Activated CD4-positive, alpha-beta T cell treated with anti-CD3 and anti-CD28 coated beads, Interleukin-2, amount 50 U/mL, for 24 hours (primary cell): ENCODE measurements around the gene DIP2B.
"Not testable (repeated sequence)": the region's sequence is repeated elsewhere in the genome, so short reads cannot be mapped to it uniquely, and the experiment has no call there.

Experiments
- DNase-seq, 2 donors: peaks; one replicate each; pipeline ENCODE4 v3.0.0-alpha.2; 2020; ENCODE audit warnings: low read depth in 1 of 2, low spot score in 1 of 2

The DIP2B gene

GRCh38 chr12:50550530-50551223, 45.9 kb downstream of the DIP2B start:
- no peak for DNase-seq

GRCh38 chr12:50551866-50552265, 47.1 kb downstream of the DIP2B start:
- DNase-seq: no peak

- DNase-seq: no peak
Measured at GRCh38 chr12:50554651-50555050, 49.9 kb downstream of the DIP2B start.

- peak in 1 of 2 donors; percentile 46 for DNase-seq
Measured at GRCh38 chr12:50555471-50555885, 50.7 kb downstream of the DIP2B start.

GRCh38 chr12:50556273-50556672, 51.5 kb downstream of the DIP2B start:
- no peak for DNase-seq

GRCh38 chr12:50556796-50557195, 52.0 kb downstream of the DIP2B start:
- not testable (repeated sequence) for DNase-seq

- DNase-seq: no peak
Measured at GRCh38 chr12:50557421-50557820, 52.6 kb downstream of the DIP2B start.

- DNase-seq: no peak
Measured at GRCh38 chr12:50558970-50559369, 54.2 kb downstream of the DIP2B start.

- DNase-seq: no peak
Measured at GRCh38 chr12:50562520-50563433, 58.0 kb downstream of the DIP2B start.

- no peak for DNase-seq
Measured at GRCh38 chr12:50563434-50563787, 58.6 kb downstream of the DIP2B start.

GRCh38 chr12:50564237-50564947, 59.6 kb downstream of the DIP2B start:
- DNase-seq: no peak

- DNase-seq: no peak
Measured at GRCh38 chr12:50564948-50565297, 60.1 kb downstream of the DIP2B start.

- DNase-seq: no peak
Measured at GRCh38 chr12:50566066-50566465, 61.3 kb downstream of the DIP2B start.

- no peak for DNase-seq
Measured at GRCh38 chr12:50567926-50568325, 63.1 kb downstream of the DIP2B start.

GRCh38 chr12:50568338-50569091, 63.7 kb downstream of the DIP2B start:
- DNase-seq: no peak

- no peak for DNase-seq
Measured at GRCh38 chr12:50569321-50569720, 64.5 kb downstream of the DIP2B start.

GRCh38 chr12:50569876-50570275, 65.1 kb downstream of the DIP2B start:
- DNase-seq: no peak

- no peak for DNase-seq
Measured at GRCh38 chr12:50571786-50572185, 67.0 kb downstream of the DIP2B start.

GRCh38 chr12:50572287-50572686, 67.5 kb downstream of the DIP2B start:
- DNase-seq: no peak

GRCh38 chr12:50572760-50573159, 68.0 kb downstream of the DIP2B start:
- no peak for DNase-seq

GRCh38 chr12:50573271-50573670, 68.5 kb downstream of the DIP2B start:
- no peak for DNase-seq
